NCI-H1694 treated with DMSO at 0.1 percent for 48 hours (cell line): ENCODE results near the gene NIM1K.
"Not testable (repeated sequence)": the region's sequence is repeated elsewhere in the genome, so short reads cannot be mapped to it uniquely, and the experiment has no call there.

Experiments
- DNase-seq: peaks from one replicate; lab custom pipeline; 2025; lab: John Stamatoyannopoulos, UW

The NIM1K gene

GRCh38 chr5:43190755-43191603 is 1.0 kb upstream of the NIM1K start:
- DNase-seq = no peak

- DNase-seq = no peak
Observed at GRCh38 chr5:43192558-43193180, 644 bp downstream of the NIM1K start.

GRCh38 chr5:43193181-43193893 is 1.3 kb downstream of the NIM1K start:
- DNase-seq = peak; percentile 47

- DNase-seq = no peak
Observed at GRCh38 chr5:43193894-43194265, 1.9 kb downstream of the NIM1K start.

- DNase-seq = no peak
Observed at GRCh38 chr5:43195670-43196265, 3.7 kb downstream of the NIM1K start.

- DNase-seq = no peak
Observed at GRCh38 chr5:43197535-43197934, 5.5 kb downstream of the NIM1K start.

GRCh38 chr5:43201442-43201841 is 9.4 kb downstream of the NIM1K start:
- not testable (repeated sequence) for DNase-seq

GRCh38 chr5:43202380-43202779 is 10.4 kb downstream of the NIM1K start:
- no peak for DNase-seq

GRCh38 chr5:43203373-43203772 is 11.3 kb downstream of the NIM1K start:
- no peak for DNase-seq

GRCh38 chr5:43204958-43205357 is 12.9 kb downstream of the NIM1K start:
- no peak for DNase-seq

- DNase-seq = no peak
Observed at GRCh38 chr5:43207601-43208000, 15.6 kb downstream of the NIM1K start.

GRCh38 chr5:43208658-43209057 is 16.6 kb downstream of the NIM1K start:
- DNase-seq = no peak

- DNase-seq = no peak
Observed at GRCh38 chr5:43209060-43209459, 17.0 kb downstream of the NIM1K start.

- no peak for DNase-seq
Observed at GRCh38 chr5:43209833-43210232, 17.8 kb downstream of the NIM1K start.

GRCh38 chr5:43210570-43210969 is 18.5 kb downstream of the NIM1K start:
- no peak for DNase-seq

- no peak for DNase-seq
Observed at GRCh38 chr5:43213951-43214350, 21.9 kb downstream of the NIM1K start.

- DNase-seq = no peak
Observed at GRCh38 chr5:43215073-43215631, 23.1 kb downstream of the NIM1K start.

GRCh38 chr5:43216941-43217340 is 24.9 kb downstream of the NIM1K start:
- DNase-seq = no peak

GRCh38 chr5:43219120-43219519 is 27.1 kb downstream of the NIM1K start:
- DNase-seq = no peak

GRCh38 chr5:43221502-43221901 is 29.5 kb downstream of the NIM1K start:
- DNase-seq = no peak

GRCh38 chr5:43225649-43226245 is 33.7 kb downstream of the NIM1K start:
- no peak for DNase-seq

GRCh38 chr5:43227655-43228054 is 35.6 kb downstream of the NIM1K start:
- peak; percentile 41 for DNase-seq
